ENCODE measurements around the gene FRAS1.
"Not testable (repeated sequence)": the region's sequence is repeated elsewhere in the genome, so short reads cannot be mapped to it uniquely, and the experiment has no call there.

FRAS1 gene

DNA sequence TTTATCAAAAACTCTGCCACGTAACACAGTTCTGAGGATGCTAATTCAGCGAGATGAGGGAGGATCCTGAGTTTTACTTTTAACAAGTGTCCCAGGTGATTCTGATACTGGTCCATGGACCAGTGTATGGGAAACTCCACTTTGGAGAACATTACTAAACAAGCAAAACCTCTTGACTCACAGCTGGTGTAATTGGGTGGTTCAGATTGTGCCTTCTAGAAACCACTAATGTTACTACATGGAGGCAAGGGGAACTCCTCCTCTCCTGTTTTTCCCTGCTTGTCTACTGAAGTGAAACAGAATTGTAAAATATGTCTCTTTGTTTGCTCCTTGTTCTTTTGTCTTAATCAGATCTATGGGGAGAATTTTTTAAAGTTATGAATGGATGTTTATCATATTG lies 62.6 kb downstream of the FRAS1 start:
- DNase-seq (ENCODE audit: insufficient read length, low spot score) (no peak), FAIRE-seq (no peak)
- TF ChIP-seq, protein P1, sequence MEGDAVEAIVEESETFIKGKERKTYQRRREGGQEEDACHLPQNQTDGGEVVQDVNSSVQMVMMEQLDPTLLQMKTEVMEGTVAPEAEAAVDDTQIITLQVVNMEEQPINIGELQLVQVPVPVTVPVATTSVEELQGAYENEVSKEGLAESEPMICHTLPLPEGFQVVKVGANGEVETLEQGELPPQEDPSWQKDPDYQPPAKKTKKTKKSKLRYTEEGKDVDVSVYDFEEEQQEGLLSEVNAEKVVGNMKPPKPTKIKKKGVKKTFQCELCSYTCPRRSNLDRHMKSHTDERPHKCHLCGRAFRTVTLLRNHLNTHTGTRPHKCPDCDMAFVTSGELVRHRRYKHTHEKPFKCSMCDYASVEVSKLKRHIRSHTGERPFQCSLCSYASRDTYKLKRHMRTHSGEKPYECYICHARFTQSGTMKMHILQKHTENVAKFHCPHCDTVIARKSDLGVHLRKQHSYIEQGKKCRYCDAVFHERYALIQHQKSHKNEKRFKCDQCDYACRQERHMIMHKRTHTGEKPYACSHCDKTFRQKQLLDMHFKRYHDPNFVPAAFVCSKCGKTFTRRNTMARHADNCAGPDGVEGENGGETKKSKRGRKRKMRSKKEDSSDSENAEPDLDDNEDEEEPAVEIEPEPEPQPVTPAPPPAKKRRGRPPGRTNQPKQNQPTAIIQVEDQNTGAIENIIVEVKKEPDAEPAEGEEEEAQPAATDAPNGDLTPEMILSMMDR (IDR thresholded peaks at IDR 0.05; ENCODE audit: insufficient read depth, missing control alignments): no peak

DNA sequence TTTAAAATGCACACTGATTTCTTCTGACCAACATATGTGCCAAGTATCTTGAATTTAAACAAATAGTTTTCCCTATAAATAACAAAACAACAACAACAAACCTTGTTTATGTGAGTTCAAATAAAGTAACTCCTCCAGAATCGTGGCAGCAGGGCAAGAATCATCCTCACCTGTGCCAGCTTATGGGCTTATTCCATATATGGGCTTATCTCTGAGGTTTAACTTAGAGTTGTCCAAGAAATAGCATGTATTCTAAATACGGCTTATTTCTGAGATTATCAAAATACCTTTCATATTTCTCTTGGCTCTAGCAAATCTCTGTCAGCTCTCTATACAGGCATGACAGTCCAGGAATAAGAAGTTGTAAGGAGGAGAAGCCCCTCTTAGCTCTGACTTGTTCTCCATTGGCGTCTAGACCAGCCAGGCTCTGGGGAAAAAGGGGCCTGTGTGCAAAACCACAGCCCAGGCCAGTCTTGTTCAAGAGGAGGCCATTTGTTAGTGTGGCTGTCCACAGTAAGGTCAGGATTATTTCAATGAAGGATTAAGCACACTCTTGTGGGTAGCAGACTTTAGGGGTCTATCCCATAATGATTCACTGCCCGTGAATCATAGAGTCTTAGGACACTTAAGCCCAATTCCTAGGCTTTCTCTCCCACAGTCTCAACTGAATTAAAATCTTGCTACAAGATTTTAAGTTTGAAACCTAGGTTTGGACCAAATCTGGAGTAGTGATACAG lies 63.2 kb downstream of the FRAS1 start:
- TF ChIP-seq, protein P1 (IDR thresholded peaks at IDR 0.05; ENCODE audit: insufficient read depth, missing control alignments): no peak
- no peak for DNase-seq (ENCODE audit: insufficient read length, low spot score)
- peak; percentile 38 for FAIRE-seq

DNA sequence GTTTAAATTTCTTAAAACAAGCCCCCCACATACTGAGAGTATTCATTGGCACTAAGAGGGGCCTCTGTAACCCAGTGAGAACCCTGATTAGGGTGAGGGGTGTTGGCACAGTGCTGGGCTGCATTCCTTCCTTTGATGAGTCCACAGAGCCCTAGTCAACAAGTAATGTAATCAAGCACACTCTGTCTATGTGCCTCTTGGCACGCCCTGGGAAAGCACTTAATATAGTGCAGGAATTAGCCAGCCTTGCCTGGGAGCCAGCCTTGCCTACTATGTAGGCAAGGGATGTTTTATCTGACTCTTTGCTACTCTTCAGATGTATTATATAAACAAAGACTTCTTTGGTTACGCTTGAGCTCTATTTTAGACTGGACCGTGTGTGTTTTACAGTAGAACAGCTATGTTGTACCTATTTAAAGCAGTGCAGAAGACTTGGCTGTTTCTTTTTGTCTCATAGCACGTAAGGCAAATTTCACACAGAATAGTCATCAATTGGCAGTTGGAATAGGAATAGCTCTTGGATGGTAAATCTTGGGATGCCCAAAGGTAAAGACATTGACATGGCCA lies 64.3 kb downstream of the FRAS1 start:
- FAIRE-seq (no peak), DNase-seq (ENCODE audit: insufficient read length, low spot score) (no peak)
- TF ChIP-seq, protein P1 (IDR thresholded peaks at IDR 0.05; ENCODE audit: insufficient read depth, missing control alignments): no peak

DNA sequence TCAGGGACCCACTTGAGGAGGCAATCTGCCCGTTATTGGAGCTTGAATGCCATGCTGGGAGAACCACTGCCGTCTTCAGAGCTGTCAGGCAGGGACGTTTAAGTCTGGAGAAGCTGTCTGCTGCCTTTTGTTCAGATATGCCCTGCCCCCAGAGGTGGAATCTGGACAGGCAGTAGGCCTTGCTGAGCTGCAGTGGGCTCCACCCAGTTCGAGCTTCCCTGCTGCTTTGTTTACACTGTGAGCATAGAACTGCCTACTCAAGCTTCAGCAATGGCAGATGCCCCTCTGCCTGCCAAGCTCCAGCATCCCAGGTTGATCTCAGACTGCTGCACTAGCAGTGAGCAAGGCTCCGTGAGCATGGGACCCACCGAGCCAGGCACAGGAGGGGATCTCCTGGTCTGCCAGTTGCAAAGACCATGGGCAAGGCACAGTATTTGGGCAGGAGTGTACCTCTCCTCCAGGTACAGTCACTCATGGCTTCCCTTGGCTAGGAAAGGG lies 68.8 kb downstream of the FRAS1 start:
- not testable (repeated sequence) for DNase-seq (ENCODE audit: insufficient read length, low spot score); FAIRE-seq

DNA sequence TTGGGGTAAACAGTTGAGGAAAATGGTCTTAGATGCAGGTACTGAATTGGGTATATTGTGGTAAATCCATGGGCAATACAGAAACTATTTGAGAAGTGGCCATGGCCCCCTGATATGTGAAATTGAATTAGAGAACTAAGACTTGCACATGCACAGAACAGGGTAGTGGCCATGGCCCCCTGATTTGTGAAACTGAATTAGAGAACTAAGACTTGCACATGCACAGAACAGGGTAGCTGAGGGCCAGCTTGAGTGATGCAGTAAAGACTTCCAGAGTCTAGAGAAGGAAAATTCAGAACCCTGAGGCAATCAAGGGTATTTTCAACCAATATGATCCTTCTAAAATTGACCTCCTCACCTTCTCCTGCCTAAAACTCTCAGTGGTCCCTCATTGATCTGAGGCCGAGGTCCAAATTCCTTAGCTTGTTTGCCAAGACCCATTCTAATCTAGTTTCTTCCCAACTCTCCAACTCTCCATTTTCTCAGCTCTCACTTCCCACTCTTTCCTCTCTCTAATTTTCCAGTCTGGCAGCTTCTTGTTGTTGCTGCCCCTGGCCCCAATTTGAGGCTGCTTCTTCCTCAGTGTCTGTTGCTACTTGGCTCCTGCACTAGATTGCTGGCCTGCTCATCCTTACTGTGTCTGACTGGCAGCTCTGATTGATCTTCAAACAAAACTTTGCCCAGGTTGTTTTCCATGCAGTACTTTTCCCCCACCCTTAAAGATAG lies 72.4 kb downstream of the FRAS1 start:
- TF ChIP-seq, protein P1 (IDR thresholded peaks at IDR 0.05; ENCODE audit: insufficient read depth, missing control alignments): no peak
- FAIRE-seq (no peak), DNase-seq (ENCODE audit: insufficient read length, low spot score) (no peak)

DNA sequence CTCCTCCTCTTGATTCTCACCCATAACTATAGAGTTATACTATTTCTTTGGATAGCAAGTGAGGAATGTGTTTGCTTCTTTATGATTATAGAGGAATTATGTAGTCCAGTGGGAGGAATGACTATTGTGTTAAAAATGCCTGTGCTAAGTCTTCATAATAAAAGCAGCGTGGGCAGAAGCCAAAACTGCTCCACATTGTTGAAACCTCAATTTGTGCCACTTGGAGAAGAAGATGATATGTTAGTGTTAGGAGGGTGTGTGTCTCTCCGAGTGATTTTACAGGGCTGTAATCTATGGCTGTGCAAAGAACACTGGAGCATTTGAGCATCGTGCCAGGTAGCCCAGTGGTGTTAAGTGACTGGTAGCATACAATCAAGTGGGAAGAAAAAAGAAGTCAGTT lies 74.3 kb downstream of the FRAS1 start:
- DNase-seq (ENCODE audit: insufficient read length, low spot score): no peak
- no peak for FAIRE-seq

More for the DNA sequence above, 74.3 kb downstream of the FRAS1 start:
- TF ChIP-seq, protein P1 (IDR thresholded peaks at IDR 0.05; ENCODE audit: insufficient read depth, missing control alignments): no peak

Measured in D721Med (cell line).